ENCODE measurements around the gene MRGPRE. TPM values are rescaled to one million over a fixed set of nuclear protein-coding genes. Genes with fewer than 3 reads are reported as not detected.
A peak's percentile ranks its signal among the peaks of the same experiment; 100 is the strongest.

Gene MRGPRE
- total and polyA plus RNA-seq, 4 experiments from 2014 or later: not detected

GRCh38 chr11:3225159-3225758 lies 7.0 kb downstream of the MRGPRE start:
- Histone ChIP-seq H3K27me3 (ENCODE audit: insufficient read depth, low read length) (no peaks in the 10 kb centered on the region), H3K36me3 (ENCODE audit: insufficient read depth, low read length) (no peaks in the 10 kb centered on the region), H3K4me3 (ENCODE audit: low read length in 2 of 2) (no peak overlapping the region), H3K4me1 (ENCODE audit: insufficient read depth, low read length) (no peaks in the 10 kb centered on the region), H3K27ac (ENCODE audit: low read depth, low read length) (no peak overlapping the region), H3K9me3 (ENCODE audit: control insufficient read depth in 1 of 2, low read length in 2 of 2) (no peaks in the 10 kb centered on the region)
- intact Hi-C loops (cut with micrococcal nuclease): no loop called here
- Mint-ChIP-seq H3K4me3 (no peak overlapping the region), H3K9me3 (no peaks in the 10 kb centered on the region), H3K27me3 (peaks cover 3 to 6% of the 10 kb centered on the region in 2 donors), H3K36me3 (no peaks in the 10 kb centered on the region), H3K4me1 (peaks cover 2 to 9% (median 4%) of the 10 kb centered on the region in 4 donors), H3K27ac (no peak overlapping the region)
- POLR2A ChIA-PET (ENCODE audit: partially characterized antibody): no interaction called here
- DNase-seq: no peak
- CTCF ChIA-PET (ENCODE audit: partially characterized antibody): no interaction called here

DNA sequence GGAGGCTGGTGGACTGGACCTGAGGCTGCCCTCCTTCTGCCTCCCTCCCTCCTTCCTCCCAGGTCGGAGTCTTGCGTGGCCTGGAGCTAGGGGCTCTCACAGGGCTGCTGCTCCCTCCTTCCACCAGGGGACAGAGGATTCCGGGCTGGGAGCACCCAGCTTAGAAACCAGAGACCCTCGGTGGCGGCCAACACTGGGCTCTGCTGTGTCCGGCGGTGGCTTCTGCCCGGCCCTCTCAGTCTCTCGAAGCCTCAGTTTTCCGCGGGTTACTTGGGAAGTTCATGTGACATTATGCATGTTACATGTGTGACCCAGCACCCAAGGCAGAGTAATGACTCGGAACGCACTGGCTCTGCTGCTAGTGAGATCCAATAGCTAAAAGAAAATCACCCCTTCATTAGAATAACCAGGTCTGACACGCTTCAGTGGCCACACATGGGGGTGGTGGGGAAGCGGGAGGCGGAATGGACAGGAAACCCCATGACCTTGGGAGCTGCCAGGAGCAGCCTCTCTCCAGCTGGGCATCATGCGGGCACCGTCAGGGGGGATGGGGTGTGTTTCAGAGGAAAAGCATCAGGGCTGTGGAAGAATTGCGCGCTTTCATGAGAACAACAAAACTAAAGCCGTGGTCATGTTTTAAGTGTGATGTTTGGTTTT lies 7.7 kb downstream of the MRGPRE start:
- peaks cover 3 to 10% of the 10 kb centered on the region in 2 donors for H3K27me3 Mint-ChIP-seq
- POLR2A ChIA-PET (ENCODE audit: partially characterized antibody): no interaction called here
- peak overlapping the region in 1 of 7 donors; percentile 18 for H3K27ac Mint-ChIP-seq
- Histone ChIP-seq H3K9me3 (ENCODE audit: control insufficient read depth in 1 of 2, low read length in 2 of 2) (no peaks in the 10 kb centered on the region), H3K4me3 (ENCODE audit: low read length in 2 of 2) (no peak overlapping the region), H3K27me3 (ENCODE audit: insufficient read depth, low read length) (no peaks in the 10 kb centered on the region), H3K36me3 (ENCODE audit: insufficient read depth, low read length) (no peaks in the 10 kb centered on the region), H3K4me1 (ENCODE audit: insufficient read depth, low read length) (no peaks in the 10 kb centered on the region), H3K27ac (ENCODE audit: low read depth, low read length) (no peak overlapping the region)
- DNase-seq: no peak
- intact Hi-C loops (cut with micrococcal nuclease): no loop called here
- no peaks in the 10 kb centered on the region for H3K36me3 Mint-ChIP-seq
- no peak overlapping the region for H3K4me3 Mint-ChIP-seq
- H3K9me3 Mint-ChIP-seq: no peaks in the 10 kb centered on the region
- peaks cover 2 to 9% (median 4%) of the 10 kb centered on the region in 4 donors for H3K4me1 Mint-ChIP-seq
- CTCF ChIA-PET (ENCODE audit: partially characterized antibody): interaction anchor here (0.9 kb wide), 1 partner anchor 9 kb away, joined by 3 read pairs; no protein-coding TSS in a partner anchor

- ChIA-PET POLR2A (ENCODE audit: partially characterized antibody) (no interaction called here), CTCF (ENCODE audit: partially characterized antibody) (interaction anchor here (0.9 to 1.0 kb wide), 2 partner anchors 8 to 9 kb away, joined by 3 read pairs; no protein-coding TSS in a partner anchor)
- no peak for DNase-seq
- Histone ChIP-seq H3K4me1 (ENCODE audit: insufficient read depth, low read length) (no peaks in the 10 kb centered on the region), H3K27ac (ENCODE audit: low read depth, low read length) (no peak overlapping the region), H3K9me3 (ENCODE audit: control insufficient read depth in 1 of 2, low read length in 2 of 2) (no peaks in the 10 kb centered on the region), H3K27me3 (ENCODE audit: insufficient read depth, low read length) (no peaks in the 10 kb centered on the region), H3K4me3 (ENCODE audit: low read length in 2 of 2) (no peak overlapping the region), H3K36me3 (ENCODE audit: insufficient read depth, low read length) (no peaks in the 10 kb centered on the region)
- Mint-ChIP-seq H3K4me1 (peaks cover 2 to 9% (median 4%) of the 10 kb centered on the region in 4 donors), H3K27me3 (peaks cover 3 to 10% of the 10 kb centered on the region in 2 donors), H3K36me3 (no peaks in the 10 kb centered on the region), H3K27ac (peak overlapping the region in 1 of 7 donors; percentile 18), H3K4me3 (no peak overlapping the region), H3K9me3 (no peaks in the 10 kb centered on the region)
- intact Hi-C loops (cut with micrococcal nuclease): no loop called here
Observed at GRCh38 chr11:3223932-3224381, 8.3 kb downstream of the MRGPRE start.

GRCh38 chr11:3222941-3223915 lies 9.0 kb downstream of the MRGPRE start:
- H3K27ac ChIP-seq (ENCODE audit: low read depth, low read length): no peak overlapping the region
- H3K4me1 ChIP-seq (ENCODE audit: insufficient read depth, low read length): no peaks in the 10 kb centered on the region
- DNase-seq: peak in 1 of 5 donors; percentile 6
- Mint-ChIP-seq H3K27me3 (peaks cover 3 to 10% of the 10 kb centered on the region in 2 donors), H3K4me1 (peaks cover 2 to 9% (median 4%) of the 10 kb centered on the region in 4 donors), H3K4me3 (peak overlapping the region in 3 of 8 donors; percentile 49 to 82 (median 57)), H3K9me3 (no peaks in the 10 kb centered on the region), H3K27ac (no peak overlapping the region), H3K36me3 (no peaks in the 10 kb centered on the region)
- intact Hi-C loops (cut with micrococcal nuclease): no loop called here
- POLR2A ChIA-PET (ENCODE audit: partially characterized antibody): no interaction called here
- no peaks in the 10 kb centered on the region for H3K27me3 ChIP-seq (ENCODE audit: insufficient read depth, low read length)
- CTCF ChIA-PET (ENCODE audit: partially characterized antibody): interaction anchor here (1.0 kb wide), 2 partner anchors 9 to 185 kb away, joined by 3 read pairs; no protein-coding TSS in a partner anchor
- no peaks in the 10 kb centered on the region for H3K9me3 ChIP-seq (ENCODE audit: control insufficient read depth in 1 of 2, low read length in 2 of 2)
- no peaks in the 10 kb centered on the region for H3K36me3 ChIP-seq (ENCODE audit: insufficient read depth, low read length)
- no peak overlapping the region for H3K4me3 ChIP-seq (ENCODE audit: low read length in 2 of 2)

- H3K36me3 ChIP-seq (ENCODE audit: insufficient read depth, low read length): no peaks in the 10 kb centered on the region
- H3K27me3 ChIP-seq (ENCODE audit: insufficient read depth, low read length): no peaks in the 10 kb centered on the region
- POLR2A ChIA-PET (ENCODE audit: partially characterized antibody): no interaction called here
- CTCF ChIA-PET (ENCODE audit: partially characterized antibody): no interaction called here
- H3K27ac ChIP-seq (ENCODE audit: low read depth, low read length): no peak overlapping the region
- Mint-ChIP-seq H3K36me3 (no peaks in the 10 kb centered on the region), H3K27me3 (peaks cover 1 to 10% of the 10 kb centered on the region in 2 donors), H3K4me1 (peaks cover 2 to 9% (median 4%) of the 10 kb centered on the region in 4 donors), H3K27ac (no peak overlapping the region), H3K9me3 (no peaks in the 10 kb centered on the region), H3K4me3 (no peak overlapping the region)
- intact Hi-C loops (cut with micrococcal nuclease): no loop called here
- no peaks in the 10 kb centered on the region for H3K9me3 ChIP-seq (ENCODE audit: control insufficient read depth in 1 of 2, low read length in 2 of 2)
- no peak overlapping the region for H3K4me3 ChIP-seq (ENCODE audit: low read length in 2 of 2)
- H3K4me1 ChIP-seq (ENCODE audit: insufficient read depth, low read length): no peaks in the 10 kb centered on the region
- no peak for DNase-seq
Observed at GRCh38 chr11:3222003-3222855, 10.0 kb downstream of the MRGPRE start.

DNA sequence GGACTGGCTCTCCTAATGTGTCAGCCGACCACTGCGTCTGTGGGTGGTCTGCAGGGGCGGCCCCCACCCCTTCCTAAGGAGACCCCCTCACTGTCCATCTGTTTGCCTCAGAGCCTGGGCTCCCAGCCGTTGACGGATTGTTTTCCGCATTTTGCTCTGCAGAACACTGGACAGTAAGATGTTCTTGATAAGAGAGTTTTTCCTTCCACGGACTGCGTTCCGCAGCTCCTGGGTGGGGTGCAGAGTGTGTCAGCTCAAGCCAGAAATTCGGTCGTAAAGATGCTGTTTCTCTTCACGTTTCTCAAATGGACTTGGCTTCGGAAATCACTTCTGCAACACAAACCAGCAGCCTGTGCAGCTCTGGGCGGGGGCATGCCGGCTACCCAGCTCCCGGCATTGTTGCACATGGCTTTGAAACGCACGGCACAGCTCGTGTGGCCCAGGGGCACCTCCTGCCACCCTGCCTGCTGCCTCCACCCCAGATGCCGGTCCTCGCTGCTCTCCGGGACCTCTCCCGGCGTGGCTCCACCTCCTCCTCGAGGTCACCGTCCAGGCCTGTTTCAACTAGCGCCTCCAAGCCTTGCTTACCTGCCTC lies 10.7 kb downstream of the MRGPRE start:
- H3K36me3 Mint-ChIP-seq: no peaks in the 10 kb centered on the region
- no peak overlapping the region for H3K4me3 Mint-ChIP-seq
- peaks cover 2 to 14% (median 4%) of the 10 kb centered on the region in 4 donors for H3K4me1 Mint-ChIP-seq
- Histone ChIP-seq H3K27me3 (ENCODE audit: insufficient read depth, low read length) (no peaks in the 10 kb centered on the region), H3K27ac (ENCODE audit: low read depth, low read length) (no peak overlapping the region), H3K4me3 (ENCODE audit: low read length in 2 of 2) (no peak overlapping the region), H3K36me3 (ENCODE audit: insufficient read depth, low read length) (no peaks in the 10 kb centered on the region), H3K9me3 (ENCODE audit: control insufficient read depth in 1 of 2, low read length in 2 of 2) (no peaks in the 10 kb centered on the region), H3K4me1 (ENCODE audit: insufficient read depth, low read length) (no peaks in the 10 kb centered on the region)
- intact Hi-C loops (cut with micrococcal nuclease): no loop called here
- peaks cover 1 to 13% of the 10 kb centered on the region in 2 donors for H3K27me3 Mint-ChIP-seq
- no peaks in the 10 kb centered on the region for H3K9me3 Mint-ChIP-seq
- POLR2A ChIA-PET (ENCODE audit: partially characterized antibody): no interaction called here
- no peak for DNase-seq
- CTCF ChIA-PET (ENCODE audit: partially characterized antibody): no interaction called here
- no peak overlapping the region for H3K27ac Mint-ChIP-seq
